ENCODE data around the gene BTBD6.

DNA sequence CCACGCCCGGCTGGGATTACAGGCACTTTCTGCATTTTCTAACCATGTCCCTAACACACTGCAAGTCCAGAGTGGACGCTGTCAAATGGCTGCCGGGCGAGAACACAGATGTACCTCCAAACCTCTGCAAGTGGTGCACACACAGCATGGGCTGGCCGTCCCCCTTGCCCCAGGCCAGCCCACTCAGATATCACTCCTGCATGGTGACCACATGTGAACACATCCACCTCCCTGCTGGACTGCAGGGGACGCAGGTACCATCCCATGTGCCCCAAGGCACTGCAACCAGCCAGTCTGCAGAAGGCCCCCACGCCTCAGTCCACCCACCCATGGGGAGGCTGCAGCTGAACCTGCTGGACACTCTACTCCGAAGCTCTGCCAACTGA lies 38.4 kb downstream of the BTBD6 start:
- TF ChIP-seq, protein P1, sequence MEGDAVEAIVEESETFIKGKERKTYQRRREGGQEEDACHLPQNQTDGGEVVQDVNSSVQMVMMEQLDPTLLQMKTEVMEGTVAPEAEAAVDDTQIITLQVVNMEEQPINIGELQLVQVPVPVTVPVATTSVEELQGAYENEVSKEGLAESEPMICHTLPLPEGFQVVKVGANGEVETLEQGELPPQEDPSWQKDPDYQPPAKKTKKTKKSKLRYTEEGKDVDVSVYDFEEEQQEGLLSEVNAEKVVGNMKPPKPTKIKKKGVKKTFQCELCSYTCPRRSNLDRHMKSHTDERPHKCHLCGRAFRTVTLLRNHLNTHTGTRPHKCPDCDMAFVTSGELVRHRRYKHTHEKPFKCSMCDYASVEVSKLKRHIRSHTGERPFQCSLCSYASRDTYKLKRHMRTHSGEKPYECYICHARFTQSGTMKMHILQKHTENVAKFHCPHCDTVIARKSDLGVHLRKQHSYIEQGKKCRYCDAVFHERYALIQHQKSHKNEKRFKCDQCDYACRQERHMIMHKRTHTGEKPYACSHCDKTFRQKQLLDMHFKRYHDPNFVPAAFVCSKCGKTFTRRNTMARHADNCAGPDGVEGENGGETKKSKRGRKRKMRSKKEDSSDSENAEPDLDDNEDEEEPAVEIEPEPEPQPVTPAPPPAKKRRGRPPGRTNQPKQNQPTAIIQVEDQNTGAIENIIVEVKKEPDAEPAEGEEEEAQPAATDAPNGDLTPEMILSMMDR (IDR thresholded peaks at IDR 0.05; ENCODE audit: insufficient read depth, low read length, poor library complexity, severe bottlenecking): no peak
- no peak for TF ChIP-seq EZH2phosphoT487 (conservative IDR thresholded peaks at IDR 0.05; ENCODE audit: low read length)

All from SU-DHL-6 (cell line).